Measurements from ENCODE around the gene FBLL1. TPM values are rescaled to one million over a fixed set of nuclear protein-coding genes. Genes with fewer than 3 reads are reported as not detected.

The FBLL1 gene
- total RNA-seq, 6 experiments from 2014 or later: not detected

- peaks cover 38% of the 10 kb centered on the region for H3K4me1 Mint-ChIP-seq (ENCODE audit: low read depth)
- no peak for TF ChIP-seq CTCF (IDR thresholded peaks at IDR 0.05)
- H3K36me3 Mint-ChIP-seq (ENCODE audit: low read depth): peaks cover 4% of the 10 kb centered on the region; the same call in 1 of the 2 replicates
- H3K4me3 Mint-ChIP-seq: no peak overlapping the region
- no peaks in the 10 kb centered on the region for H3K9me3 Mint-ChIP-seq
- no peak overlapping the region for H3K27ac Mint-ChIP-seq
- no peaks in the 10 kb centered on the region for H3K27me3 Mint-ChIP-seq (ENCODE audit: insufficient read depth)
- no peak for DNase-seq
Measured at GRCh38 chr5:168575391-168576372, 46.6 kb downstream of the FBLL1 start.

- TF ChIP-seq CTCF (IDR thresholded peaks at IDR 0.05): no peak
- Mint-ChIP-seq H3K36me3 (ENCODE audit: low read depth) (0 out of 2 replicates have a peak, but pooled peaks cover 4% of the 10 kb centered on the region), H3K4me1 (ENCODE audit: low read depth) (peaks cover 38% of the 10 kb centered on the region), H3K27ac (peak overlapping the region; percentile 96), H3K4me3 (peak overlapping the region; percentile 93), H3K27me3 (ENCODE audit: insufficient read depth) (no peaks in the 10 kb centered on the region), H3K9me3 (no peaks in the 10 kb centered on the region)
- no peak for DNase-seq
Measured at GRCh38 chr5:168578006-168578405, 48.9 kb downstream of the FBLL1 start.

GRCh38 chr5:168578538-168579487 lies 49.7 kb downstream of the FBLL1 start, which contains the start of gene PANK3:
Gene PANK3, minus strand, starts transcription at chr5:168579368. Its CDS starts 85 bp downstream, at chr5:168579283.
- peaks cover 2% of the 10 kb centered on the region; the same call in 1 of the 2 replicates for H3K9me3 Mint-ChIP-seq
- peak within 1 kb of the TSS; percentile 96 for H3K27ac Mint-ChIP-seq
- H3K27me3 Mint-ChIP-seq (ENCODE audit: insufficient read depth): no peaks in the 10 kb centered on the region
- H3K4me1 Mint-ChIP-seq (ENCODE audit: low read depth): peaks cover 38% of the 10 kb centered on the region
- peak; percentile 16; the same call in 1 of the 2 replicates for TF ChIP-seq CTCF (IDR thresholded peaks at IDR 0.05)
- peak within 1 kb of the TSS; percentile 93 for H3K4me3 Mint-ChIP-seq
- no peak for DNase-seq
- 0 out of 2 replicates have a peak, but pooled peaks cover 4% of the 10 kb centered on the region for H3K36me3 Mint-ChIP-seq (ENCODE audit: low read depth)

GRCh38 chr5:168579488-168580226 lies 50.6 kb downstream of the FBLL1 start:
- peak overlapping the region; percentile 96 for H3K27ac Mint-ChIP-seq
- 0 out of 2 replicates have a peak, but pooled peaks cover 4% of the 10 kb centered on the region for H3K36me3 Mint-ChIP-seq (ENCODE audit: low read depth)
- peaks cover 5% of the 10 kb centered on the region; the same call in 1 of the 2 replicates for H3K9me3 Mint-ChIP-seq
- H3K27me3 Mint-ChIP-seq (ENCODE audit: insufficient read depth): no peaks in the 10 kb centered on the region; the same call in 1 of the 2 replicates
- TF ChIP-seq CTCF (IDR thresholded peaks at IDR 0.05): no peak
- peaks cover 38% of the 10 kb centered on the region for H3K4me1 Mint-ChIP-seq (ENCODE audit: low read depth)
- H3K4me3 Mint-ChIP-seq: peak overlapping the region; percentile 93
- peak; percentile 99 for DNase-seq
